ENCODE results near the gene DUSP16.
A peak's percentile ranks its signal among the peaks of the same experiment; 100 is the strongest.

Gene DUSP16

GRCh38 chr12:12446786-12447185, 115.9 kb downstream of the DUSP16 start:
- Mint-ChIP-seq H3K27ac (no peak overlapping the region), H3K9me3 (no peaks in the 10 kb centered on the region), H3K27me3 (no peaks in the 10 kb centered on the region), H3K36me3 (peaks cover 10% of the 10 kb centered on the region), H3K4me1 (peaks cover 31% of the 10 kb centered on the region), H3K4me3 (no peak overlapping the region)

DNA sequence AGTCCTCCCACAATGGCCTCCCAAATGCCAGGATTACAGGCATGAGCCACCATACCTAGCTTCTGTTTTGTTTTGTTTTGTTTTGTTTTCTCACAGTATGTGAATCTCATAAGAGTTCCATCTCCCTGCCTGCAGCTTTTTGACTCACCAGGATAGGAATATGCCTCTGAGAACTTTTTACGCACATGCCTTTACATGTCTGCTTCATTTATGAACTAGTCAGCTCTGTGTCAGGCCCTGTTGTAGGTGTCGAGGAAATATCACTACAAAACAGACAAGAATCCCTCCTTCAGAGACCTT, 116.8 kb downstream of the DUSP16 start:
- no peaks in the 10 kb centered on the region for H3K27me3 Mint-ChIP-seq
- H3K27ac Mint-ChIP-seq = no peak overlapping the region
- no peak overlapping the region for H3K4me3 Mint-ChIP-seq
- H3K9me3 Mint-ChIP-seq = no peaks in the 10 kb centered on the region
- peaks cover 40% of the 10 kb centered on the region for H3K4me1 Mint-ChIP-seq
- peaks cover 8% of the 10 kb centered on the region for H3K36me3 Mint-ChIP-seq

DNA sequence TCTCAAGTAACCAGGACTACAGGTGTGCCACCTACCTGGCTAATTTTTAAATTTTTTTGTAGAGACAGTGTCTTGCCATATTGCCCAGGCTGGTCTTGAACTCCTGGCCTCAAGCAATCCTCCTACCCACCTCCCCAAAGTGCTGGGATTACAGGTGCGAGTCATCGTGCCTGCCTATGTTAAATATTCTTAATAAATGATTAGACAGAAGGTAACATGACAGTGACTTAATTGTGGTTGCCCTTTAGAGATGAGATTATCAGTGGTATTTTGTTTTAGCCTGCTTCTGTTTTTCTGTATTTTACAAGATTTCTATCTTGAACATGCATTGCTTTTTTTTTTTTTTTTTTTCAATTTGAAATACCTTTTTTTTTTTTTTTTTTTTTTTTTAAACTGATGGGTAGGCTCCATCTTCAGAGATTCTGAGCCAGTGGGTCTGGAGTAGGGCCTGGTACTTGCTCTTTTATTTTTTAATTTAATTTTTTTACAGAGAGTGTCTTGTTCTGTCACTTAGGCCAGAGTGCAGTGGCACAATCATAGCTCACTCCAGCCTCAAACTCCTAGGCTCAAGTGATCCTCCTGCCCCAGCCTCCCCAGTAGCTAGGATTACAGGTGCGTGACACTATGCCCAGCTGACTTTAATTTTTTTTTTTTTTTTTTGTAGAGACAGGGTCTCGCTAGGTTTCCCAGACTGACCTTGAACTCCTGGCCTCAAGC, 117.3 kb downstream of the DUSP16 start:
- H3K9me3 Mint-ChIP-seq = no peaks in the 10 kb centered on the region
- H3K27ac Mint-ChIP-seq = no peak overlapping the region
- peaks cover 45% of the 10 kb centered on the region for H3K4me1 Mint-ChIP-seq

DNA sequence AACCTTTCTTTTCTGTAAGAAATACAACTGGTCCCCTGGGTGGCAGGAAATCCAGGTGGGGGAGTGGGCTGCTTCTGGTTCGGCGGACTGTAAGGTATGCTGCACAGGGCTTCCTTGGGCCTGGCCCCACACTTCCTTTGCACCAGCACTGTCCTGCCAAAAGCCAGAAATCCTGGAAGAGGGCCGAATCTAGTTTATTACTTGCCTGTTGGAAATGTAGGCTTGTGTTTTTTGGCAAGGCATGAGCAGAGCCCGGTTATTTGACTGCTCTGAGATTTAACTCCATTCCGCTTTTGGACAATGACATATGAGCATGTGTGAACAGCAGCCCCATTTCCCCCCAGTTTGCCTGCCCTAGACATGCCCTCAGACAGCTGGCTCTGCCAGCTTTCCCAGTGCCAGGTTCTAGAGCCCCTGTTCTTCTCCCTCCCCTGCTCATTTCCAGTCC, 119.2 kb downstream of the DUSP16 start:
- no peak overlapping the region for H3K4me3 Mint-ChIP-seq
- peak overlapping the region; percentile 48 for H3K27ac Mint-ChIP-seq
- H3K4me1 Mint-ChIP-seq = peaks cover 58% of the 10 kb centered on the region
- peaks cover 5% of the 10 kb centered on the region for H3K36me3 Mint-ChIP-seq
- H3K27me3 Mint-ChIP-seq = no peaks in the 10 kb centered on the region
- no peaks in the 10 kb centered on the region for H3K9me3 Mint-ChIP-seq

More for the DNA sequence above, 117.3 kb downstream of the DUSP16 start:
- H3K36me3 Mint-ChIP-seq = peaks cover 8% of the 10 kb centered on the region
- no peaks in the 10 kb centered on the region for H3K27me3 Mint-ChIP-seq
- no peak overlapping the region for H3K4me3 Mint-ChIP-seq

DNA sequence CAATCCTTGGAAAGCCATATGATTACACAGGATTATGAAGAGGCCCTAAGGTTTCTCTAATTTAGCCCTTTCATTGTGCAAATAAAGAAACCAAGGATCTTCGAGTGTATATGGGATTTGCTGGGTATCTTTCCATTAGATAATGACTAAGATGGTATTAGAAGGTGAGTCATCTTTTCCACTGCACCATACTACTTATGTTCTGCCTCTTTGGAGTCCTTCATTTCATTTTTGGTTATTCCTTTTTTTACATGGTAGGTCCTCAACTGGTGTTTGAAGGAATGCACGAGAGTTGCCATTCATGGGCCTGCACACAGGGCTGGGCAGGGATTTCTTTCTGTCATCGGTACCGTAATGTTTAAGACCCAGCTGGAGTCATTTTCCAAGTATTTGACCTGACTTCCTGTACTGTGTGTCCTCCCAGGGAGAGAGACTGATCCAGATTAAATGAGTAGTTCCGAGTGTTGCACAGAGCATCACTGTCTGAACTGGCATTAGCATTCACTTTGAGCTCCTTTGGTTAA, 120.1 kb downstream of the DUSP16 start:
- Mint-ChIP-seq H3K4me3 (peak overlapping the region; percentile 63), H3K27me3 (no peaks in the 10 kb centered on the region), H3K27ac (peak overlapping the region; percentile 98), H3K36me3 (peaks cover 7% of the 10 kb centered on the region), H3K4me1 (peaks cover 58% of the 10 kb centered on the region), H3K9me3 (no peaks in the 10 kb centered on the region)

GRCh38 chr12:12441843-12442461, 120.7 kb downstream of the DUSP16 start:
- Mint-ChIP-seq H3K27me3 (no peaks in the 10 kb centered on the region), H3K4me3 (peak overlapping the region; percentile 63), H3K36me3 (peaks cover 9% of the 10 kb centered on the region), H3K9me3 (no peaks in the 10 kb centered on the region), H3K27ac (peak overlapping the region; percentile 98), H3K4me1 (peaks cover 53% of the 10 kb centered on the region)

GRCh38 chr12:12441429-12441807, 121.2 kb downstream of the DUSP16 start:
- Mint-ChIP-seq H3K4me1 (peaks cover 53% of the 10 kb centered on the region), H3K27ac (peak overlapping the region; percentile 98), H3K36me3 (peaks cover 12% of the 10 kb centered on the region), H3K27me3 (no peaks in the 10 kb centered on the region), H3K4me3 (peak overlapping the region; percentile 63), H3K9me3 (no peaks in the 10 kb centered on the region)

DNA sequence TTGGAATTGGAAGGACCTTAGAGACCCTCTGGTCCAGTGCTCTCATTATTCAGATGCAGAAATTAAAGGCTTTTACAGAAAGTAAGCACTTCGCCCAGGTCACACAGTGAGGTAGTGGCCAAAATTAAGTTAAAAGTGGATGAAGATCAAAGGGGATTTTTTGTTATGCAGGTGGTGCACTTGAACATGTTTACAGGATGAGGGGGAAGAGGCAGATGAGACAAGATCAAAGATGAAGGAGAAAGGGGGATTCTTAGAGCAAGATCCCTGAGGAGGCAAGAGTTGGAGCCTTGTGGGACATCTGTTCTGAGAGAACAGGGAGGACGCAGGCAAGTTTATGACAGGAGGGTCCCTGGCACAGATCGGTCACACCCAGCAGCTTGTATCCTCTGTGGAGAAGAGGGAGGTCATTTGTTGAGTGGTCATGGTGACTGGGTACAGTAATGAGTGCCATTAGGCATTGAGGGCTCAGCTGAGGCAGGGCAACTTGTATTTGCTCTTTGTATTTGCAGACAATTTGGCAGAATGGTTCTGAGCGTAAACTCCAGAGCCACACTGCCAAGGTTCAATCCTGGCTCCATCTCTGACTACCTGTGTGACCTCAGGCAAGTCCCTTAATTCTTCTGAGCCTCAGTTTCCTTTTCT, 121.8 kb downstream of the DUSP16 start:
- H3K9me3 Mint-ChIP-seq = no peaks in the 10 kb centered on the region
- H3K4me1 Mint-ChIP-seq = peaks cover 53% of the 10 kb centered on the region
- H3K36me3 Mint-ChIP-seq = peaks cover 17% of the 10 kb centered on the region
- peak overlapping the region; percentile 65 for H3K4me3 Mint-ChIP-seq
- H3K27ac Mint-ChIP-seq = peak overlapping the region; percentile 98
- no peaks in the 10 kb centered on the region for H3K27me3 Mint-ChIP-seq

- H3K9me3 Mint-ChIP-seq = no peaks in the 10 kb centered on the region
- peak overlapping the region; percentile 98 for H3K27ac Mint-ChIP-seq
- H3K4me3 Mint-ChIP-seq = peak overlapping the region; percentile 20
- peaks cover 20% of the 10 kb centered on the region for H3K36me3 Mint-ChIP-seq
- H3K27me3 Mint-ChIP-seq = no peaks in the 10 kb centered on the region
- peaks cover 53% of the 10 kb centered on the region for H3K4me1 Mint-ChIP-seq
These were observed 123.0 kb downstream of the DUSP16 start for GRCh38 chr12:12439636-12440035.

DNA sequence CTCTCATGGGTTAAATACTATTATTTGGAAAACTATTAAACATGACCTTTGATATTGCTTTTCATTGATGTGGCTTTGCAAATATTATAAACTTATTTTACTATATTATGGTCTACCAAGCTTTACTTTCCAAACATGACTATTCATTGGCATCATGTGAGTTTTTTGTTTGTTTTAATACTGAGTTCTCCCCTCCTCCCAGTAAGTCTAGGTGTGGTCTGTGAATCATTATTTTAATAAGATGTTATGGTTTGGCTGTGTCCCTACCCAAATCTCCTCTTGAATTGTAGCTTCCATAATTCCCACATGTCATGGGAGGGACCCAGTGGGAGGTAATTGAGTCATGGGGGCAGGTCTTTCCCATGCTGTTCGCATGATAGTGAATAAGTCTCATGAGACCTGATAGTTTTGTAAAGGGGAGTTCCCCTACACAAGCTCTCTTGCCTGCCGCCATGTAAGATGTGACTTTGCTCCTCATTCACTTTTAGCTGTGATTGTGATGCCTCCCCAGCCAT, 125.8 kb downstream of the DUSP16 start:
- H3K36me3 Mint-ChIP-seq = peaks cover 22% of the 10 kb centered on the region
- H3K27ac Mint-ChIP-seq = no peak overlapping the region
- no peak overlapping the region for H3K4me3 Mint-ChIP-seq
- H3K4me1 Mint-ChIP-seq = peaks cover 41% of the 10 kb centered on the region
- H3K9me3 Mint-ChIP-seq = no peaks in the 10 kb centered on the region
- no peaks in the 10 kb centered on the region for H3K27me3 Mint-ChIP-seq

DNA sequence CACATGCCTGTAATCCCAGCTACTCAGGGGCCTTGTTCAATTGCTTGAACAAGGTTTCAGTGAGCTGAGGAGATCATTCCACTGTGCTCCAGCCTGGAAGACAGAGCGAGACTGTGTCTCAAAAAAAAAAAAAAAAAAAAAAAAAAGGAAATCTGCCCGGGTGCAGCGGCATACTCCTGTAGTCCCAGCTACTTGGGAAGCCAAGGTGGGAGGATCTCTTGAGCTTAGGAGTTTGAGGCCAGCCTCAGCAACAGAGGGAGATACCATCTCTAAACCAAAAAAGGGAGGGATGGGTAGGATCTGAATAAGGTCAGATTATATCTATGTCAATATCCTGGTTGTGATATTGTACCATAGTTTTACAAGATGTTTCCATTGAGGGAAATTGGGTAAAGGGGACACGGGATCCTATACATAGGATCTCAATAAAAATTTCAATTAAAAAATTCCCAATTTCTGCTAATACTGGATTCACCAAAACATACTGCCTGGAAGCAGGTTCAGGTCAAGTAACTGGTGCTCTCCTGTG, 129.4 kb downstream of the DUSP16 start:
- Mint-ChIP-seq H3K36me3 (peaks cover 20% of the 10 kb centered on the region), H3K27ac (no peak overlapping the region), H3K27me3 (no peaks in the 10 kb centered on the region), H3K4me3 (no peak overlapping the region), H3K4me1 (peaks cover 27% of the 10 kb centered on the region), H3K9me3 (no peaks in the 10 kb centered on the region)

DNA sequence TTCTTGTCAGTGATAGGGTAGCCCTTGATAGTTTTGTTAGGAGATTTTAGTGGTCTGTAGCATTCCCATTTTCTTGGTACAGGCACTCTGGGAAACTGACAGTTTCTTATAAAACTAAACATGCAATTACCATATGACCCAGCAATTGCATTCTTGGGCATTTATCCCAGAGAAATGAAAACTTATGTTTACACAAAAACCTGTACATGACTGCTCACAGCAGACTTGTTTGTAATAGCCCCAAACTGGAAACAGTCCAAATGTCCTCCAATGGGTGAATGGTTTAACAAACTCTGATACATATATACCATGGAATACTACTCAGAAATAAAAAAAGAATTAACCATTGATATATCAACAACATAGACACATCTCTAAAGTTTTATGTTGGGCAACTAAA, 130.3 kb downstream of the DUSP16 start:
- Mint-ChIP-seq H3K4me3 (no peak overlapping the region), H3K27me3 (no peaks in the 10 kb centered on the region), H3K4me1 (peaks cover 35% of the 10 kb centered on the region), H3K9me3 (no peaks in the 10 kb centered on the region), H3K27ac (no peak overlapping the region), H3K36me3 (peaks cover 17% of the 10 kb centered on the region)

- Mint-ChIP-seq H3K4me3 (no peak overlapping the region), H3K36me3 (peaks cover 11% of the 10 kb centered on the region), H3K9me3 (peaks cover 4% of the 10 kb centered on the region), H3K27ac (no peak overlapping the region), H3K4me1 (peaks cover 39% of the 10 kb centered on the region), H3K27me3 (no peaks in the 10 kb centered on the region)
These were observed 133.6 kb downstream of the DUSP16 start for GRCh38 chr12:12428961-12429657.

DNA sequence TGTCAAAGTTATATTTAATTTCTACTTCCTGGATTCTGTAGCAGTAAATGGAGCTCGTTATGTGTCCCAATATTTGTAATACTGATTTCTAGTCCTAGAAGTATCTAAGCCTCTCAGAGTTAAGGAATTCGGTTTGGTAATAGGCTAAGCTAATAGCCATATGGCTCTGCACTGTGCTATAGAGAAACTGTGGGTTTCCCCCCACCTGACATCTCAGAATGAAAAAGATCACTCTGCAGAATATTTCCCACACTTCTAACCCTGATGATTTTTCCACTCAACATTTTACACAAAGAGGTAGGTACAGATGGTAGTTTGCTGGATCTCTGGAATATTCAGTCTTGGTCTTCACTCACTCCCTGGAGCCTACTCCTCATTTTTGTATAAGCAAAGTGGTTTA, 134.6 kb downstream of the DUSP16 start:
- Mint-ChIP-seq H3K4me1 (peaks cover 32% of the 10 kb centered on the region), H3K36me3 (peaks cover 14% of the 10 kb centered on the region), H3K27me3 (no peaks in the 10 kb centered on the region), H3K9me3 (peaks cover 8% of the 10 kb centered on the region), H3K4me3 (no peak overlapping the region), H3K27ac (no peak overlapping the region)

DNA sequence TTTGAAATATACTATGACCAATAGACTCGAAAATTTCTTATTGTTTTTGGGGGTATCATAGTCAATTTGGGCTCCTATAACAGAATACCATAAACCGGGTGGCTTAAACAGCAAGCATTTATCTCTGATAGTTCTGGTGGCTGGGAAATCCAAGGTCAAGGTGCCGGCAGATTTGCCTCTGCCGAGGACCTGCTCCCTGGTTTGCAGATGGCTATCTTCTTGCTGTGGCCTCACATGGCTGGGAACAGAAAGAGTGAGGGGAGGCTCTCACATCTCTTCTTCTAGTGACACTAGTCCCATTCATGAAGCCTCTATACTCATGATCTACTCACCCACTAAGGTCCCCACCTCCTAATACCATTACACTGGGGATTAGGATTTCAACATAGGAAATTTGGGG, 135.1 kb downstream of the DUSP16 start:
- Mint-ChIP-seq H3K36me3 (peaks cover 14% of the 10 kb centered on the region), H3K27me3 (no peaks in the 10 kb centered on the region), H3K27ac (no peak overlapping the region), H3K4me1 (peaks cover 28% of the 10 kb centered on the region), H3K9me3 (peaks cover 8% of the 10 kb centered on the region), H3K4me3 (no peak overlapping the region)

All from activated naive CD4-positive, alpha-beta T cell treated with anti-CD3 and anti-CD28 coated beads, Interleukin-2, amount 50 U/mL, for 24 hours (primary cell).